VCaP (cell line): ENCODE measurements around the gene PRR12.
A peak's percentile ranks its signal among the peaks of the same experiment; 100 is the strongest.

Experiments used
- H3K27ac ChIP-seq: fragments of 450-650 bp; 2 replicates; pipeline ENCODE4 v1.5.1; 2017
- CTCF ChIP-seq: fragments of 450-650 bp; conservative IDR thresholded peaks from 2 replicates; pipeline ENCODE4 v1.5.1; 2017; ENCODE audit warnings: mild to moderate bottlenecking, moderate library complexity

PRR12 gene

GRCh38 chr19:49566302-49566701 lies 24.7 kb upstream of the PRR12 start:
- no peak for TF ChIP-seq CTCF
- H3K27ac ChIP-seq: no peak overlapping the region

- no peak overlapping the region for H3K27ac ChIP-seq
Observed at GRCh38 chr19:49567861-49568441, 23.0 kb upstream of the PRR12 start.

GRCh38 chr19:49570138-49570856 lies 20.7 kb upstream of the PRR12 start:
- TF ChIP-seq CTCF: peak; percentile 99
- no peak overlapping the region for H3K27ac ChIP-seq

More at GRCh38 chr19:49567861-49568441, 23.0 kb upstream of the PRR12 start:
- TF ChIP-seq CTCF: no peak

GRCh38 chr19:49570997-49571676 lies 19.8 kb upstream of the PRR12 start:
- TF ChIP-seq CTCF: peak; percentile 54
- peak overlapping the region; percentile 47 for H3K27ac ChIP-seq

GRCh38 chr19:49573009-49573408 lies 18.0 kb upstream of the PRR12 start:
- TF ChIP-seq CTCF: no peak
- no peak overlapping the region for H3K27ac ChIP-seq

GRCh38 chr19:49573425-49573824 lies 17.6 kb upstream of the PRR12 start:
- no peak overlapping the region for H3K27ac ChIP-seq

More at GRCh38 chr19:49573425-49573824, 17.6 kb upstream of the PRR12 start:
- TF ChIP-seq CTCF: no peak
